Measurements from ENCODE around the gene RARRES1. TPM values are rescaled to one million over a fixed set of nuclear protein-coding genes. Genes with fewer than 3 reads are reported as not detected.

RARRES1 gene
- total RNA-seq, 2 experiments from 2014 or later = not detected

DNA sequence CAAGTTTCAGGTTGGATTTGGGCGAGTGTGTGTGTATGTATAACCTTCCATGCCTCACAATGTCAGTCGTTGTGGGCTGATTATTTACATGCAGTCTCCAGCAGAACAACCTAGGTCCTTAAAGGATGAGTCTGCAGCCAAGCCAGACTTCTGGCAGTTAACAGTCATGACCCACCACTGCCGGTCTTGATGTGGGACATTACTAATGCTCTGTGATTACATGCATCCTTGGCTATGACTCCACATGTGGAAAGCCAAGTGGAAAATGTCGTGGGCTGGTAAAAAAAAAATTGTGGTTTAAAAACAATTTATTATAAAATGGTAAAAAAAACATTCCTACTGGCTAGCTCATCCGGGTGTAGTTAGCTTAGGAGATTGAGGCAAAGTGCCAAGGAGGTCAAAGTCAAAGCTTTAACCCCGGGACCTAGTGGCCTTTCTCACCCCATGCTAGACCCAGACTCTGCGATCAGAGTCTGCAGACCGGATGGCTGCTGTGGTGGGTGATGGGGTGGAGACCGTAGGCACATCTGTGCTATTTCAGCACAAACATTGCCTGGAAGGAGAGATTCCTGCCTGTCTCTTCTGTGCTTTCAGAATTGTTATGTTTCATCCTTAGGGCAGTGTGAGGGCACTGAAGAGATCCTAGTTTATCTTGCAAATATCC is 6.8 kb downstream of the RARRES1 start:
- POLR2A ChIA-PET = no interaction called here
- H3K4me1 Mint-ChIP-seq (ENCODE audit: low read depth) = peaks cover 37% of the 10 kb centered on the region

DNA sequence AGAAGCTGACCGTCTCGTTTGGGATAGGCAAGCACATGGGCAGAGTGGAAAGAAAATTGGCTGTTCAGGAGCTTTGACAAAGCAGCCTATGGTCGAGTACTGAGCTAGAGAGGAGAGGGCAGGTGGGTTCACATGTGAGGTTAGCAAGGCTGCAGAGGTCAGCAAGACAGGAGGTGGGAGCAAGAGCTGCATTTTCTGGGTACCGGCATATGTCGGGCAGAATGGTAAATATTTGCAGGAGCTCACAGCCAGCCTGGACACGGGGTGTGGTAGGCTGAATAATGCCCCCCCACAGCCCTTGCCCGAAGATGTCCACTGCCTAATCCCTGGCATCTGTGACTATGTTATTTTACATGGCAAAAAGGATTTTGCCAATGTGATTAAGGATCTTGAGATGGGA is 8.3 kb downstream of the RARRES1 start:
- H3K4me1 Mint-ChIP-seq (ENCODE audit: low read depth) = peaks cover 38% of the 10 kb centered on the region
- H3K36me3 Mint-ChIP-seq = peaks cover 10% of the 10 kb centered on the region
- no peak overlapping the region for H3K27ac Mint-ChIP-seq
- H3K4me3 Mint-ChIP-seq = no peak overlapping the region
- POLR2A ChIA-PET = no interaction called here
- H3K27me3 Mint-ChIP-seq = no peaks in the 10 kb centered on the region
- DNase-seq = no peak
- CTCF ChIA-PET = interaction anchor here (1.7 to 2.5 kb wide), 2 partner anchors 42 to 68 kb away, joined by 4 to 13 read pairs; no protein-coding TSS in a partner anchor
- no peaks in the 10 kb centered on the region for H3K9me3 Mint-ChIP-seq
- intact Hi-C loops (cut with micrococcal nuclease) = loop anchor here (1.0 to 5.0 kb wide), 2 partner anchors 52 to 82 kb away; partner anchors contain the start of genes GFM1 and LXN

More for the DNA sequence above, 6.8 kb downstream of the RARRES1 start:
- Mint-ChIP-seq H3K4me3 (no peak overlapping the region), H3K9me3 (no peaks in the 10 kb centered on the region), H3K27me3 (no peaks in the 10 kb centered on the region), H3K27ac (peak overlapping the region; percentile 43), H3K36me3 (peaks cover 10% of the 10 kb centered on the region)
- intact Hi-C loops (cut with micrococcal nuclease) = loop anchor here (5.0 kb wide), 1 partner anchor 532 kb away; no protein-coding TSS in a partner anchor
- DNase-seq = peak; percentile 40
- CTCF ChIA-PET = interaction anchor here (1.6 to 5.2 kb wide), 4 partner anchors 8 to 76 kb away, joined by 4 to 176 read pairs (median 37); partner anchors contain the start of gene MFSD1

DNA sequence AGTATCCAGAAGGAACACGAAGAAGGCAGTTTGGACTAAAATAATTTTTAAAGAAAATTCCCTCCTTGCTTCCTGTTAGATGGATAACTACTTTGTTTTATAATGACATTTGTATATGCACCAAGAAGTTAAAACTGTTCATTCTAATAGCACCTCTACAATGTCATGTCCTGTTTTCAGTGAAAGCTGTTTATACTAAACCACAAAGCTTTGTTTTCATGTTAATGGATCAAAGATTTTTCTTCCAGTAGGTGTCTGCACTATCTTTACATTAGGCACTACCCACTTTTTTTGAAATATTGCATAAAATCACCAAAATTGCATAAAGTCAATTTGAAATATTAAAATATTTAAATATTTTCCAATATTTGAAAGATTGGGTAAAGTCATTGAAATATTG is 10.1 kb downstream of the RARRES1 start:
- H3K9me3 Mint-ChIP-seq = no peaks in the 10 kb centered on the region
- ChIA-PET POLR2A (interaction anchor here (0.6 kb wide), 1 partner anchor 17 kb away, joined by 3 read pairs; no protein-coding TSS in a partner anchor), CTCF (interaction anchor here (0.7 to 2.5 kb wide), 4 partner anchors 9 to 73 kb away, joined by 3 to 13 read pairs (median 4); partner anchors contain the start of gene LXN)
- intact Hi-C loops (cut with micrococcal nuclease) = loop anchor here (5.0 kb wide), 1 partner anchor 80 kb away; the partner anchor contains the start of gene GFM1
- H3K4me3 Mint-ChIP-seq = no peak overlapping the region
- no peaks in the 10 kb centered on the region for H3K27me3 Mint-ChIP-seq
- no peak overlapping the region for H3K27ac Mint-ChIP-seq
- no peak for DNase-seq
- peaks cover 27% of the 10 kb centered on the region for H3K4me1 Mint-ChIP-seq (ENCODE audit: low read depth)
- peaks cover 10% of the 10 kb centered on the region for H3K36me3 Mint-ChIP-seq

DNA sequence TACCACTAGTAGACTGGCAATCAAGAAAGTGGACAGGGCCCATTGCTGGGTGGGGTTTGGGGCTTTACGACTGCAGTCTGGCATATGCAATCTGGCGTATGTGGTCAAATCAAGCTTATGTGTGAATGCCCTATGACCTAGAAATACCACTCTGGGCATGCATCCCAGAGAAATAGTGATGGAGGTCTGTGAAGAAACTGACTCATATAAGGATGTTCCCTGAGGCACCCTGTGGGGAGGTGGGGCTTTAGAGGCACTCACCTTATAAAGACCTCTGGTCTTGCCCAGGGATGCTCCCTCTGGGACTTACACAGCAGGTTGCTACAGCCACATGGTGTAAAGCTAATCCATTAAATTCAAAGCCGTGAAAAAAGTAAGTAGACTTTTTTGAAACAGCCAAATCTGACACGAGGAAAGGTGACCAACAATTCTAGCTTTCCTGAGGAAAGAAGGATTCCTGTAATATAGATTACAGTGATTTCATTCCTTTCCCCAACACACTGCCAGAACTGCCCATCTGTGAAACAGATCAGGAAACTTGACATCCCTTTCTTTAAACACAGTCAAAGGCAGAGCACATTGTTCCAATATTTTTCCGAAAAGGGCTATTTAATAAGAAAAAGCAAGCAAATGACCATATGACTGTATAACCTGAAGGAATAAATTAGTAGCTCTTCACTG is 13.6 kb downstream of the RARRES1 start:
- intact Hi-C loops (cut with micrococcal nuclease) = no loop called here
- Mint-ChIP-seq H3K27me3 (no peaks in the 10 kb centered on the region), H3K36me3 (peaks cover 12% of the 10 kb centered on the region), H3K4me3 (no peak overlapping the region), H3K27ac (no peak overlapping the region), H3K4me1 (ENCODE audit: low read depth) (peaks cover 22% of the 10 kb centered on the region), H3K9me3 (no peaks in the 10 kb centered on the region)
- ChIA-PET POLR2A (no interaction called here), CTCF (interaction anchor here (0.6 to 3.9 kb wide), 3 partner anchors 9 to 73 kb away, joined by 3 to 34 read pairs (median 3); no protein-coding TSS in a partner anchor)
- no peak for DNase-seq

DNA sequence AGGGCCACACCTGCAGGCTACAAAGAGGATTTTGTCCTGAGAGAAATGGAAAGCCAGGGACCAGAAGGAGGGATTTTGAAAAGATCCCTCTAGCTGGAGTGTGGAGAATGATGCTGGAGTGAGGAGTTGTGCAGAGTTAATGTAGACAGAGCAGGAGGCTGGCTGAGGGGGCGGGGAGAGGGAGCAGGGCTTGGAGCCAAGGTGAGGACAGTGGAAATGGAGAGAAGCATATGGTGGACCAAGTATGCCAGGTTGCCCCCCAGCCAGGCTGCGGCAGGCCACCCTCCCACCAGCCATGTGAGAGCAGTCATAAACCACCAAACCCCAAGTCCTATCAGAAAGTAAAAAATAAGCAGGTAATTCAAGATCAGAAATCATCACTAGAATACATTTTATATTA is 14.7 kb downstream of the RARRES1 start:
- no peak for DNase-seq
- Mint-ChIP-seq H3K27me3 (no peaks in the 10 kb centered on the region), H3K9me3 (no peaks in the 10 kb centered on the region), H3K4me3 (no peak overlapping the region), H3K27ac (no peak overlapping the region), H3K4me1 (ENCODE audit: low read depth) (peaks cover 20% of the 10 kb centered on the region), H3K36me3 (peaks cover 9% of the 10 kb centered on the region)
- ChIA-PET POLR2A (no interaction called here), CTCF (interaction anchor here (1.2 to 3.9 kb wide), 2 partner anchors 10 to 74 kb away, joined by 3 to 34 read pairs; no protein-coding TSS in a partner anchor)
- intact Hi-C loops (cut with micrococcal nuclease) = no loop called here

DNA sequence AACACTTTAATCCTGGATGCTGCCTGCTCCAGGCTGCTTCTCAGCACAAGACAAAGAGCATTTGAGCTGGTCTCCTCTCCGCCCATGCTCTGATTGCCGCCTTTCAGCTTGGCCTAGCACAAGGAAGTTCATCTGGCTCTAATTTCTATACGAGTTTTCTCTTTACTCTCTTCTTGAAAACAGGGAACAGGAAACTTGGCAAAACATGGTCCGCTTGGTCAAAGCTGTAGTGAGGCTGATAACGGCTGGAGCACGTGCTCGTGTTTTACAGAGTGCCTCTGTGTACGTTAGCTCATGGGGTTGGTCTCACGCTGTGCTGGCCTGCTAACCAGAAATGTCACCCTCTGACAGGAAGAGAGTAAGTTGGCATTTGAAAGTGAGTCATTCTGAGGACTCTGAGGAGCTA is 19.2 kb downstream of the RARRES1 start:
- Mint-ChIP-seq H3K27ac (no peak overlapping the region), H3K4me1 (ENCODE audit: low read depth) (peaks cover 15% of the 10 kb centered on the region), H3K27me3 (no peaks in the 10 kb centered on the region), H3K36me3 (peaks cover 29% of the 10 kb centered on the region), H3K4me3 (no peak overlapping the region), H3K9me3 (no peaks in the 10 kb centered on the region)
- DNase-seq = no peak
- intact Hi-C loops (cut with micrococcal nuclease) = no loop called here
- ChIA-PET CTCF (interaction anchor here (0.6 to 1.7 kb wide), 4 partner anchors 8 to 82 kb away, joined by 3 to 8 read pairs (median 4); no protein-coding TSS in a partner anchor), POLR2A (no interaction called here)

DNA sequence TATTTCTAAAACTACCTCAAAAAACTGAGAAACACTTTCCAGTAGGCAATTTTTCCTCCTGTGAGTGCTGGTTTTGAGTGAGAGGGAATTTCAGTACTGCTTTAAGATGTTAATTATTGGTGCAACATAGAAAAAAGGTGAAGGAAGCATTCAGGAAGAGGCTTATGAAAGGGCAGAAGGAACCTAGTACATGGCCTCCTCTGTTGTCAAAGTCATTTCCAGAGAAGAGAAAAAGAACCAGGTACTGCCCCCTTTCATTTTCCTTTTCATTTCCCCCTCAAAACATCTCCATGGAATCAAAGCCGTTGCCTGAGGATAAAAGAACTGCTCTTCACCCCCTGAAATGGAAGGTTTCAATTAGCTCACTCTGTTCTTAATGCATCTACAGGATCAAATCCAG is 19.8 kb downstream of the RARRES1 start:
- CTCF ChIA-PET = interaction anchor here (1.7 kb wide), 1 partner anchor 8 kb away, joined by 4 read pairs; no protein-coding TSS in a partner anchor
- no peaks in the 10 kb centered on the region for H3K27me3 Mint-ChIP-seq

DNA sequence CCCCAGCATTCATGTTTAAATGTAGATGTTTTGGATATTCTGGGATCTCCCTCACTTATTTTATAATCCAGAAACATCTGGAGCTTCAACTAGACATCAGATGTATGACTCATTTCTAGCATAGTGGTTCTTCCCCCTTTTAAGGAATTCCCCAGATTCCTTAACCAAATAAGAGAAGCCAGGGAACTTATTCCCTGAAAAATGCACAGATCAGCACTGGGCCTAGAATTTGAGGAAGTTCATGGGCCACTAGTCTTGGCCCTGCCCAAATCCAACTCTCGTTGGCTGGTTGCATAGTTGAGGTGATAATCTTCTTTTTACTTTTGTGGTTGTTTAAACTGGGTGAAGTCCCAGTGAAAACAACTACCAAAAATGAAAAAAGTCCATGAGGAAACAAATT is 20.4 kb downstream of the RARRES1 start:
- no peaks in the 10 kb centered on the region for H3K27me3 Mint-ChIP-seq
- peaks cover 15% of the 10 kb centered on the region for H3K4me1 Mint-ChIP-seq (ENCODE audit: low read depth)
- CTCF ChIA-PET = interaction anchor here (0.7 kb wide), 1 partner anchor 154 kb away, joined by 5 read pairs; no protein-coding TSS in a partner anchor
- no peaks in the 10 kb centered on the region for H3K9me3 Mint-ChIP-seq
- intact Hi-C loops (cut with micrococcal nuclease) = no loop called here
- no peak for DNase-seq
- no peak overlapping the region for H3K27ac Mint-ChIP-seq
- POLR2A ChIA-PET = no interaction called here
- H3K4me3 Mint-ChIP-seq = no peak overlapping the region
- peaks cover 35% of the 10 kb centered on the region for H3K36me3 Mint-ChIP-seq

More for the DNA sequence above, 19.8 kb downstream of the RARRES1 start:
- Mint-ChIP-seq H3K36me3 (peaks cover 30% of the 10 kb centered on the region), H3K27ac (no peak overlapping the region), H3K9me3 (no peaks in the 10 kb centered on the region), H3K4me1 (ENCODE audit: low read depth) (peaks cover 15% of the 10 kb centered on the region), H3K4me3 (no peak overlapping the region)
- POLR2A ChIA-PET = no interaction called here
- DNase-seq = no peak
- intact Hi-C loops (cut with micrococcal nuclease) = no loop called here

DNA sequence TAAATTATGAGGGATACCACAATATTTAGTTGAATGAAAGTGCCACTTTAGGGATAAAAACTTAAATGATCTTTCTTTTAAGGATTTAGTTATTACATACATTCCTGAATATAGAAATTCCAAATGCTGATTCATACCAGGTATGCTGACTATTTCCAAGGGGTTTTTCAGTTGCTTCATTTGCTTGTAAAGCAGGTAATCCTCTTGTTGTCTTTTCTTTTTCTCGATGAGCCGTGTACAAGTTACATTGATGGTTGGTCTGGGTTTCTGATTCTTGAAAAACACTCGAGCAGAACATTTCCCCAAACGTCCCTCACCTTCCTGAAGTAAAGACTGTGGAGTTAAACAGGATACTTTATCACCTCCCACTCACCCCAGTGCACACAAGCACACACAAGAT is 21.7 kb downstream of the RARRES1 start:
- ChIA-PET POLR2A (no interaction called here), CTCF (no interaction called here)
- no peak overlapping the region for H3K27ac Mint-ChIP-seq
- H3K27me3 Mint-ChIP-seq = no peaks in the 10 kb centered on the region
- H3K4me3 Mint-ChIP-seq = no peak overlapping the region
- peaks cover 15% of the 10 kb centered on the region for H3K4me1 Mint-ChIP-seq (ENCODE audit: low read depth)
- no peak for DNase-seq
- intact Hi-C loops (cut with micrococcal nuclease) = no loop called here
- H3K36me3 Mint-ChIP-seq = peaks cover 42% of the 10 kb centered on the region
- no peaks in the 10 kb centered on the region for H3K9me3 Mint-ChIP-seq

DNA sequence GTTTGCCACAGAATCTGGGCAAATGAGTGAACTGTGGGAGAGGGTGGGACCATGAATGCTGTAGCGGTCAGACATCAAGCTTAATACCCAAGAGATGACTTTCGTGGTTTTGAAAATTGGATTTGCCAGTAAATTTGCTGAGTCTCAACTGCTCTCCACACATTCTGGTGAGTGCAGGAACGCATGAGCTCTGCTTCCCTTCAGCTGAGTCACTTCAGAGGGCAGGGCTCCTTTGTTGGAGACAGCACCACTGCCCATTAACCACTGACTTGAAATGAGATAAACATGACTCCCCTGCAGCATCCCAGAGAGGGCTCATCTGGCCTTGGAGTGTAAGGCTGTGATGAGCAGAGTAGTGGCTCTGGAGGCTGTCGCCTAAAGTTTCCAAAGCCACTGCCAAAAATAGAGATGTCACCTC is 22.6 kb downstream of the RARRES1 start:
- Mint-ChIP-seq H3K9me3 (no peaks in the 10 kb centered on the region), H3K4me1 (ENCODE audit: low read depth) (peaks cover 15% of the 10 kb centered on the region), H3K27me3 (no peaks in the 10 kb centered on the region), H3K36me3 (peaks cover 40% of the 10 kb centered on the region), H3K4me3 (no peak overlapping the region), H3K27ac (no peak overlapping the region)
- intact Hi-C loops (cut with micrococcal nuclease) = no loop called here
- DNase-seq = no peak
- CTCF ChIA-PET = interaction anchor here (0.6 to 2.0 kb wide), 2 partner anchors 9 to 18 kb away, joined by 3 to 5 read pairs; no protein-coding TSS in a partner anchor
- POLR2A ChIA-PET = no interaction called here

DNA sequence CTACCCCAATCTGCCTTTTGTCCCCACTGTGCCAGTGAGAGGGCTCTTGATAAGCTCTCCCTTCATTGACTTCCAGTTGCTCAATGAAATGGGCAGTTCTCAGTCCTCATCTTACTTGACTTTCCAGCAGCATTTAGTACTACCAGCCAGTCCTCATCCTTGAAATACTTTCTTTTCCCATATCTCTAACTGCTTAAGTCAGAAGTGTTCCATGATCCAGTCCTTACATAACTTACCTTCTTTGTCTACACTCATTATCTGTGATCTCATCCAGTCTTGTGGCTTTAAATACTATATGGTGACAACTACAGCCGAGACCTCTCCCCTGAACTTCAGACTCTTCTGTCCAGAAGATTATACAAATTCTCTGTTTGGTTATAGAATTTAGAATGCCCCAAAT is 28.7 kb downstream of the RARRES1 start:
- Mint-ChIP-seq H3K9me3 (no peaks in the 10 kb centered on the region), H3K27ac (no peak overlapping the region), H3K4me3 (no peak overlapping the region), H3K27me3 (no peaks in the 10 kb centered on the region), H3K36me3 (peaks cover 38% of the 10 kb centered on the region), H3K4me1 (ENCODE audit: low read depth) (no peaks in the 10 kb centered on the region)
- DNase-seq = no peak
- CTCF ChIA-PET = interaction anchor here (1.2 kb wide), 1 partner anchor 88 kb away, joined by 4 read pairs; no protein-coding TSS in a partner anchor
- intact Hi-C loops (cut with micrococcal nuclease) = no loop called here
- POLR2A ChIA-PET = no interaction called here

DNA sequence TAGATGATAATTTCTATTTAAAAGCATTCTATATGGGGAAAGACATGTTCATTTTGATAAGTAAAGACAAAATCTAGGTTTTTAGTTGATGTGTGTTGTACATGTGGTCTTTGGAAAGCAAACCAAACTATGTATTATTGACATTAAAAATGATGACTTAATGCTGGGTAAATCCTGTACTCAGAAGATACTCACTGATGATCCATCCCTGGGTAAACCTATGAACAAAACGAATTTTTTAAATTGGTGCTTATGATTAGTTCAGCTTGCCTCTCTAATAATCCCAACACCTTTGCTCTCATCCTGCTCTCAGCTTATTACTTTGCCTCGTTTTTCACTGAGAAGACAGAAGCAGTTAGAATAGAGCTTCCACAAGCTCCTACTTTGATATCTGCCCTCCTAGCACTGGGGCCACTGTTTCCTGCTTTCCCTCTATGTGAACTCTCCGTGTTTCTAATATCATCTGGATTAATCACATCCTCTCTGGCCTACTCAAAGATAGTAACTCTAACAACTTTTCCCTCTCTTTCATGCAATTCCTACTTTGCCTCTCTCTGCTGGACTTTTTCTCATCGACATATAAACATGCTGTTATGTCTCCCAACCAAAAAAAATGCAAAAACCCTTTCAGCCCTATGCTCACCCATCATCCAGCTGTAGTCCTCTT is 29.3 kb downstream of the RARRES1 start:
- no peak for DNase-seq
- Mint-ChIP-seq H3K36me3 (peaks cover 39% of the 10 kb centered on the region), H3K4me3 (no peak overlapping the region), H3K4me1 (ENCODE audit: low read depth) (no peaks in the 10 kb centered on the region), H3K27ac (no peak overlapping the region), H3K9me3 (no peaks in the 10 kb centered on the region), H3K27me3 (no peaks in the 10 kb centered on the region)
- POLR2A ChIA-PET = no interaction called here
- CTCF ChIA-PET = interaction anchor here (1.2 kb wide), 1 partner anchor 88 kb away, joined by 4 read pairs; no protein-coding TSS in a partner anchor
- intact Hi-C loops (cut with micrococcal nuclease) = no loop called here
